ENCODE measurements around the gene C11orf65. TPM values are rescaled to one million over a fixed set of nuclear protein-coding genes. Genes with fewer than 3 reads are reported as not detected.
A peak's percentile ranks its signal among the peaks of the same experiment; 100 is the strongest.
"Not testable (repeated sequence)": the region's sequence is repeated elsewhere in the genome, so short reads cannot be mapped to it uniquely, and the experiment has no call there.

The C11orf65 gene
- total RNA-seq, 1 donor from 2014 or later: 0.81 TPM

DNA sequence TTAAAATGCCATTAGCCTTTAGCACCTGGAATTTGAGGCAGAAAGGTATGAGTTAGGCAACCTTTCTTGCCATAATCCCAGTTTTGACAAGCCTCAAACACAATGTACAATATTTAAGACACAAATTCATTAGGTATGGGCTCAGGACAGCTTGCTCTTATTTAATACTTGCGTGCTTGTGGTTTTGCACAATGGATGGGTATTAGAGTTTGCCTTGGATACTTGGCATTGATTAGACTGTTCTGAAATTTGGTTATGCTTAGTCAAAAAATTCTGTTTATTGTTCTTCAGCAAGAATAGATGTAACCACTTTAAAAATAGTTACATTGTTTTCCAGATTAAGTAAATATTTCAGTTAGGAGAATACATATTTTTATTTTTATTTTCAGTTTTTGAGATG, 5.4 kb upstream of the C11orf65 start:
- DNase-seq (ENCODE audit: low read depth): no peak
- H3K4me3 ChIP-seq (ENCODE audit: low read depth, low read length): no peak overlapping the region
- TF ChIP-seq, protein P1, sequence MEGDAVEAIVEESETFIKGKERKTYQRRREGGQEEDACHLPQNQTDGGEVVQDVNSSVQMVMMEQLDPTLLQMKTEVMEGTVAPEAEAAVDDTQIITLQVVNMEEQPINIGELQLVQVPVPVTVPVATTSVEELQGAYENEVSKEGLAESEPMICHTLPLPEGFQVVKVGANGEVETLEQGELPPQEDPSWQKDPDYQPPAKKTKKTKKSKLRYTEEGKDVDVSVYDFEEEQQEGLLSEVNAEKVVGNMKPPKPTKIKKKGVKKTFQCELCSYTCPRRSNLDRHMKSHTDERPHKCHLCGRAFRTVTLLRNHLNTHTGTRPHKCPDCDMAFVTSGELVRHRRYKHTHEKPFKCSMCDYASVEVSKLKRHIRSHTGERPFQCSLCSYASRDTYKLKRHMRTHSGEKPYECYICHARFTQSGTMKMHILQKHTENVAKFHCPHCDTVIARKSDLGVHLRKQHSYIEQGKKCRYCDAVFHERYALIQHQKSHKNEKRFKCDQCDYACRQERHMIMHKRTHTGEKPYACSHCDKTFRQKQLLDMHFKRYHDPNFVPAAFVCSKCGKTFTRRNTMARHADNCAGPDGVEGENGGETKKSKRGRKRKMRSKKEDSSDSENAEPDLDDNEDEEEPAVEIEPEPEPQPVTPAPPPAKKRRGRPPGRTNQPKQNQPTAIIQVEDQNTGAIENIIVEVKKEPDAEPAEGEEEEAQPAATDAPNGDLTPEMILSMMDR (conservative IDR thresholded peaks at IDR 0.05; ENCODE audit: low read depth, low read length): no peak

GRCh38 chr11:108468478-108468864, 1.1 kb upstream of the C11orf65 start:
- DNase-seq (ENCODE audit: low read depth): no peak
- TF ChIP-seq, protein P1 (conservative IDR thresholded peaks at IDR 0.05; ENCODE audit: low read depth, low read length): no peak
- no peak overlapping the region for H3K4me3 ChIP-seq (ENCODE audit: low read depth, low read length)

- DNase-seq (ENCODE audit: low read depth): no peak
- H3K4me3 ChIP-seq (ENCODE audit: low read depth, low read length): peak overlapping the region; percentile 61
- TF ChIP-seq, protein P1 (conservative IDR thresholded peaks at IDR 0.05; ENCODE audit: low read depth, low read length): no peak
Measured at GRCh38 chr11:108466405-108466804, 924 bp downstream of the C11orf65 start.

DNA sequence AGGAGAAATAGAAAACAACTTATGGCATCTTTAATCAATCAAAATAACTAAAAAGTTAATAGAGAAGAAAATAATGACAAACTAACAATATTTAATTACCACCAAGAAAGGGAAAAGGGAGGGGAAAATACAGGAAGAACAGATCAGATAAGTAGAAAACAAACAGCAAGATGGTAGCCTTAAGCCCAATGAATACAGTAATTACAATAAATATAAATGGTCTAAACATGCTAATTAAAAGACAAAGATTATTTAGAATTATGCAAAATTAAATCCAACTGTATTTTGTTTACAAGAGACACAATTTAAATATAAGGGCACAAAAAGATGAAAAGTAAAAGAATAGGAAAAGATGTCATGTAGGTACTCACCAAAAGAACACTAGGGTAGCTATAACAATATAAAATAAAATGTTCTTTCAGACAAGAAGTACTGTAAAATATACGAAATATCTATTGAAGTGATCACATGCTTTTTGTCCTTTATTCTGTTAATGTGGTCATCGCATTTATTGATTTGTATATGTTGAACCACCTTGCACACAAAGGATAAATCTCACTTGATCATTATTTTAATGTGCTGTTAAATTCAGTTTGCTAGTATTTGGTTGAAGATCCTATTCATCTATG, 14.0 kb downstream of the C11orf65 start:
- no peak overlapping the region for H3K4me3 ChIP-seq (ENCODE audit: low read depth, low read length)
- no peak for DNase-seq (ENCODE audit: low read depth)
- TF ChIP-seq, protein P1 (conservative IDR thresholded peaks at IDR 0.05; ENCODE audit: low read depth, low read length): no peak

DNA sequence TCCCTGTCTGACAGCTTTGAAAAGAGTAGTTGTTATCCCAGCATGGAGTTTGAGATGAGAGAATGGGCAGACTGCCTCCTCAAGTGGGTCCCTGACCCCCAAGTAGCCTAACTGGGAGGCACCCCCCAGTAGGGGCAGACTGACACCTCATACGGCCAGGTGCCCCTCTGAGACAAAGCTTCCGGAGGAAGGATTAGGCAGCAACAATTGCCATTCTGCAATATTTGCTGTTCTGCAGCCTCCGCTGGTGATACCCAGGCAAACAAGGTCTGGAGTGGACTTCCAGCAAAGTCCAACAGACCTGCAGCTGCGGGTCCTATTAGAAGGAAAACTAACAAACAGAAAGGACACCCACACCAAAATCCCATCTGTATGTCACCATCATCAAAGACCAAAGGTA, 25.9 kb downstream of the C11orf65 start:
- H3K4me3 ChIP-seq (ENCODE audit: low read depth, low read length); DNase-seq (ENCODE audit: low read depth): not testable (repeated sequence)

DNA sequence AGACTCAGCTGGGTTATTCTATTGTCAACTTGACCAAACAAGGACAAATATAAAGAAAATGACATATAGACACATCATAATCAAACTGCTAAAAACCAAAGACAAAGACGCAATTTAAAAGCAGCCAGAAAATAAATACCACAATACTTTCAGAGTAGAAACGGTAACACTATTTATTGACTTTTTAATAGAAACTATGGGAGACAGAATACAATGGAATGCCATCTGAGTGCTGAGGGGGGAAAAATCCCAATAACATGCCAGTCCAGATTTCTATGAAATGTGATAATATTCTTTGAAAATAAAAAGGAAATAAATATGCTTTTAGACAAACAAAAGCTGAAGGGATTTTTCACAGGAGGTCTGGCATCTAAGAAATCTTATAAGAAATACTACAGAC, 30.7 kb downstream of the C11orf65 start:
- H3K4me3 ChIP-seq (ENCODE audit: low read depth, low read length): no peak overlapping the region
- TF ChIP-seq, protein P1 (conservative IDR thresholded peaks at IDR 0.05; ENCODE audit: low read depth, low read length): no peak
- no peak for DNase-seq (ENCODE audit: low read depth)

DNA sequence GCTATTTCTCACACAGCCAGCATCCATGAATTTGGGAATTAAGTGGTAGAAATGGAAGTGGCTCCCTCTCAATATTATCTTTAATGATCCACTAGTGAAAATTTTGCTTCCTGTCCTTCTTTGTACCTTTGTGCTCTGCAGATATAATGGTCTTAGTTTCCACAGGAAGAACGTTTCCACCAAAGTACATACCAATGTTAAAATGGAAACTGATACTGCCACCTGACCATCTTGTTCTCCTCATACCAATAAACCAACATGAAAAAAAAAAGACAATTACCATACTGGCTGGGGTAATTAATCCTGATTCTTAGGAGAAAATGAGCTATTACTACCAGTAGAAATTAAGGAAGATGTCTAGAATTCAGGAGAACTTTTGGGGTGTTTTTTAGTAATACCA, 32.3 kb downstream of the C11orf65 start:
- no peak for DNase-seq (ENCODE audit: low read depth)
- H3K4me3 ChIP-seq (ENCODE audit: low read depth, low read length): no peak overlapping the region
- TF ChIP-seq, protein P1 (conservative IDR thresholded peaks at IDR 0.05; ENCODE audit: low read depth, low read length): no peak
